ENCODE results near the gene KRT84.

DNA sequence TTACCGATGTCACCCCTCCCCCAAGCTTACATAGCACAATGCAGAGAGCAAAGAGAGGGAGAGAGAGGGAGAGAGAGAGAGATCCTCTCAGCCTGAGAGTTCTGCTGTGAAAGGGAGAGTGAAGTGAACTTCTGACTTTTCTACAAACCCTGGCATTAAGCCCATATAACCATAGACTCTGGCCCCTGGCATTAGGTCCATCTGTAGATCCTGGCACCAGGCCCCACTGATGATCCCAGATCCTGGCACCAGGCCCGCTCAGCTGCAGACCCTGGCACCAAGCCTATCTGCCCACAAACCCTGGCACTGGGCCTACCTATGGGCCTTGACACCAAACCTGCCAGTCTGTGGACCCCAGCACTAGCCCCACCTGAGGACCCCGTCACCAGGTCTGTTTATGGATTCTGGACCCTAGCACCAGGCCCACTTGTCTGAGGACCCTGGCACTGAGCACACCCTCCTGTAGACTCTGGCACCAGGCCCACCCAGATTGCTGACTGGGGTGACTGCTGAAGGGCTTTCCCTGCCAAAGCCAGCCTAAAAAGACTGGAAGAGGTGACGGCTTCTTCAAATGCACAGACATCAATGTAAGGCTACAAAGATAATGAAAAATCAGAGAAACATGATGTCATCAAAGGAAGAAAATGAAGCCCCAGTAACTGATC lies 49.7 kb downstream of the KRT84 start:
- TF ChIP-seq, protein P1, sequence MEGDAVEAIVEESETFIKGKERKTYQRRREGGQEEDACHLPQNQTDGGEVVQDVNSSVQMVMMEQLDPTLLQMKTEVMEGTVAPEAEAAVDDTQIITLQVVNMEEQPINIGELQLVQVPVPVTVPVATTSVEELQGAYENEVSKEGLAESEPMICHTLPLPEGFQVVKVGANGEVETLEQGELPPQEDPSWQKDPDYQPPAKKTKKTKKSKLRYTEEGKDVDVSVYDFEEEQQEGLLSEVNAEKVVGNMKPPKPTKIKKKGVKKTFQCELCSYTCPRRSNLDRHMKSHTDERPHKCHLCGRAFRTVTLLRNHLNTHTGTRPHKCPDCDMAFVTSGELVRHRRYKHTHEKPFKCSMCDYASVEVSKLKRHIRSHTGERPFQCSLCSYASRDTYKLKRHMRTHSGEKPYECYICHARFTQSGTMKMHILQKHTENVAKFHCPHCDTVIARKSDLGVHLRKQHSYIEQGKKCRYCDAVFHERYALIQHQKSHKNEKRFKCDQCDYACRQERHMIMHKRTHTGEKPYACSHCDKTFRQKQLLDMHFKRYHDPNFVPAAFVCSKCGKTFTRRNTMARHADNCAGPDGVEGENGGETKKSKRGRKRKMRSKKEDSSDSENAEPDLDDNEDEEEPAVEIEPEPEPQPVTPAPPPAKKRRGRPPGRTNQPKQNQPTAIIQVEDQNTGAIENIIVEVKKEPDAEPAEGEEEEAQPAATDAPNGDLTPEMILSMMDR (conservative IDR thresholded peaks at IDR 0.05), result no peak
- TF ChIP-seq EZH2 (IDR thresholded peaks at IDR 0.05; ENCODE audit: low read depth), result no peak
